Natural killer cell (primary cell): ENCODE results near the gene LRRC8C. TPM values are rescaled to one million over a fixed set of nuclear protein-coding genes. Genes with fewer than 3 reads are reported as not detected.

Experiments
- ATAC-seq, 3 donors: fragments of 150-1000 bp in 2 of 3; fragments of 200-7000 bp in 1 of 3; cut with Tn5 transposase; 1 replicate in 1 of 3; 2 replicates in 2 of 3; pipeline ENCODE4 v1.10.0; 2021; ENCODE audit warnings: mild to moderate bottlenecking in 2 of 3, moderate library complexity in 2 of 3
- DNase-seq, 2 donors: peaks; one replicate each; pipeline versions ENCODE4 v3.0.0 to v3.0.0-alpha.2; 2013 to 2021; ENCODE audit warnings: mixed read lengths in 1 of 2
- H3K27ac ChIP-seq: one replicate; pipeline ENCODE4 v1.5.1; 2013; ENCODE audit warnings: mild to moderate bottlenecking, low read length
- H3K27me3 ChIP-seq: one replicate; pipeline ENCODE4 v1.6.1; 2013; ENCODE audit warnings: low read length; ENCODE audit not compliant: control insufficient read depth, insufficient read depth
- H3K36me3 ChIP-seq: one replicate; pipeline ENCODE4 v1.6.1; 2013; ENCODE audit warnings: low read length; ENCODE audit not compliant: control insufficient read depth, insufficient read depth
- H3K4me1 ChIP-seq: one replicate; pipeline ENCODE4 v1.6.1; 2013; ENCODE audit warnings: low read length; ENCODE audit not compliant: control insufficient read depth, insufficient read depth
- H3K4me3 ChIP-seq: one replicate; pipeline ENCODE4 v1.5.1; 2013; ENCODE audit warnings: low read length
- H3K9me3 ChIP-seq: one replicate; pipeline ENCODE4 v1.6.1; 2013; ENCODE audit warnings: low read length; ENCODE audit not compliant: control insufficient read depth, insufficient read depth
- H3K27ac Mint-ChIP-seq, 2 donors: one replicate each; pipeline ENCODE4 v1.8.0; 2022; ENCODE audit warnings: mild to moderate bottlenecking in 2 of 2, mixed read lengths in 2 of 2, moderate library complexity in 1 of 2
- H3K27me3 Mint-ChIP-seq, 2 donors: one replicate each; pipeline ENCODE4 v1.8.0; 2022; ENCODE audit warnings: low read depth in 2 of 2, mixed read lengths in 2 of 2
- H3K36me3 Mint-ChIP-seq: one replicate; pipeline ENCODE4 v1.8.0; 2022; ENCODE audit warnings: mixed read lengths
- H3K4me1 Mint-ChIP-seq, 2 donors: one replicate each; pipeline ENCODE4 v1.8.0; 2022; ENCODE audit warnings: mixed read lengths in 2 of 2
- H3K4me3 Mint-ChIP-seq: one replicate; pipeline ENCODE4 v1.8.0; 2022; ENCODE audit warnings: mild to moderate bottlenecking, moderate library complexity, mixed read lengths
- H3K9me3 Mint-ChIP-seq, 2 donors: one replicate each; pipeline ENCODE4 v1.8.0; 2022; ENCODE audit warnings: mixed read lengths in 2 of 2
- WGBS: methylation state at CpG from one replicate; pipeline ENCODE4 v1.1.7; 2013; ENCODE audit warnings: missing lambda C conversion rate; ENCODE audit not compliant: insufficient coverage; 5-methylcytosine and 5-hydroxymethylcytosine counted together
- intact Hi-C: fragments of 100-400 bp; cut with micrococcal nuclease; formaldehyde crosslinking; loops from one replicate; pipeline ENCODE4 v1.14.2; 2022
- total RNA-seq, 4 donors: library from RNA; stranded (reverse); fragments of 120-200 nt in 1 of 4; gene quantifications; one replicate each; pipeline versions ENCODE4 v1.2.3 to v1.2.4, GENCODE V29; 2013 to 2022
- TF ChIP-seq, protein P1 (sequence below): fragments of 200-600 bp; IDR thresholded peaks from one replicate; pipeline ENCODE4 v1.8.0; 2022; ENCODE audit warnings: antibody characterized with exemption

Gene LRRC8C
- total RNA-seq, 3 donors from 2014 or later (not counting 1 experiment from before 2014, with no cell fraction given), result 7.6 to 19.1 (median 15.1) TPM

DNA sequence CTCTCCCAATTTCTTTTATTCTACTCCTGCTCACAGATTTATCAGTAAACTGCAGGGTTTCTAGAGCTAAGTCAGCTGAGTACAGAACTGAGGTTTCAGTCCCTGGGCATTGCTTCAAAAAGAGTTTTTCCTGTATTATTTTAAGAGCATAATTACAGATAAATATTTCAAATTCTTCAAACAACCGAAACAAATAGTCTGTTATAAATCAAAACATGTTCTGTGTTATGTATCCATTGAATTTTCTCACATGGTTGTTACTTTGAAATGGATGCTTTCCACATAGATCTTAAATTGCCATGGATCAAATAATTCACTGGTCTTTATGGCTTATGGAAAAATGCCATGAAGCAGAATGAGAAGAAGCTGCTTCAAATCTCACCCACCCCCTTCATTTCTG is 64.5 kb downstream of the LRRC8C start:
- H3K27ac Mint-ChIP-seq, result peak overlapping the region; percentile 86 to 94
- H3K27me3 Mint-ChIP-seq, result no peaks in the 10 kb centered on the region
- DNase-seq (no peak), ATAC-seq (no peak)
- H3K4me1 Mint-ChIP-seq, result peaks cover 78 to 84% of the 10 kb centered on the region in 2 donors
- WGBS, result no CpG with 5 or more reads among the region's 1 CpG
- TF ChIP-seq, protein P1, sequence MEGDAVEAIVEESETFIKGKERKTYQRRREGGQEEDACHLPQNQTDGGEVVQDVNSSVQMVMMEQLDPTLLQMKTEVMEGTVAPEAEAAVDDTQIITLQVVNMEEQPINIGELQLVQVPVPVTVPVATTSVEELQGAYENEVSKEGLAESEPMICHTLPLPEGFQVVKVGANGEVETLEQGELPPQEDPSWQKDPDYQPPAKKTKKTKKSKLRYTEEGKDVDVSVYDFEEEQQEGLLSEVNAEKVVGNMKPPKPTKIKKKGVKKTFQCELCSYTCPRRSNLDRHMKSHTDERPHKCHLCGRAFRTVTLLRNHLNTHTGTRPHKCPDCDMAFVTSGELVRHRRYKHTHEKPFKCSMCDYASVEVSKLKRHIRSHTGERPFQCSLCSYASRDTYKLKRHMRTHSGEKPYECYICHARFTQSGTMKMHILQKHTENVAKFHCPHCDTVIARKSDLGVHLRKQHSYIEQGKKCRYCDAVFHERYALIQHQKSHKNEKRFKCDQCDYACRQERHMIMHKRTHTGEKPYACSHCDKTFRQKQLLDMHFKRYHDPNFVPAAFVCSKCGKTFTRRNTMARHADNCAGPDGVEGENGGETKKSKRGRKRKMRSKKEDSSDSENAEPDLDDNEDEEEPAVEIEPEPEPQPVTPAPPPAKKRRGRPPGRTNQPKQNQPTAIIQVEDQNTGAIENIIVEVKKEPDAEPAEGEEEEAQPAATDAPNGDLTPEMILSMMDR, result no peak
- peaks cover 21% of the 10 kb centered on the region for H3K4me1 ChIP-seq
- H3K9me3 ChIP-seq, result no peaks in the 10 kb centered on the region
- intact Hi-C loops, result no loop called here
- peak overlapping the region; percentile 66 for H3K27ac ChIP-seq
- H3K4me3 Mint-ChIP-seq, result peak overlapping the region; percentile 87
- H3K4me3 ChIP-seq, result no peak overlapping the region
- H3K36me3 Mint-ChIP-seq, result no peaks in the 10 kb centered on the region
- no peaks in the 10 kb centered on the region for H3K36me3 ChIP-seq
- H3K27me3 ChIP-seq, result no peaks in the 10 kb centered on the region
- H3K9me3 Mint-ChIP-seq, result no peaks in the 10 kb centered on the region

DNA sequence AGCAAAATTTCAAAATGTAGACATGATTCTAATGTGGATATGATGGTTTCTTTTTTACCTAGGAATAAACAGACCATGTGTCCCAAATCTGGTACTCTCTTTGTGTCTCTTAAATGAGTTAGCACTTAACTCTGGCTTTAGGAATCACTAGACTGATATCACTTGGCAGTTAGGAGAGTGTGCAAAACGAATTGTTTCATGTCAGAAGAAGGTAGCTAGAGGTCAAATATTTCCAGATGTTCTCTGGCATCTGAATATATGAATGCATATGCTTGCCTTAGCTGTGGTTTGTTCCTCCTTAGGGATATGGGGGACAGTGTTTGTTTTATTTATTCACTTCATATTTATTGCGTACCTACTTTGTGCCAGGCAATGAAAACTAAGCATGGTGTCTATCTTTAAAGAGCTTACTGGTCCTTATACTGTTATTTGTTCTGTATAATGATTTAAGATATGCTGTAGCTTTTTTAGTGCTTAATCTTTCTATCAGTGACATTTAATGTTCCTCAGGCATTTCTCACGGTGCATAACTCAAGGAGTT is 65.2 kb downstream of the LRRC8C start:
- peak overlapping the region; percentile 87 for H3K4me3 Mint-ChIP-seq
- H3K4me1 ChIP-seq, result peaks cover 21% of the 10 kb centered on the region

DNA sequence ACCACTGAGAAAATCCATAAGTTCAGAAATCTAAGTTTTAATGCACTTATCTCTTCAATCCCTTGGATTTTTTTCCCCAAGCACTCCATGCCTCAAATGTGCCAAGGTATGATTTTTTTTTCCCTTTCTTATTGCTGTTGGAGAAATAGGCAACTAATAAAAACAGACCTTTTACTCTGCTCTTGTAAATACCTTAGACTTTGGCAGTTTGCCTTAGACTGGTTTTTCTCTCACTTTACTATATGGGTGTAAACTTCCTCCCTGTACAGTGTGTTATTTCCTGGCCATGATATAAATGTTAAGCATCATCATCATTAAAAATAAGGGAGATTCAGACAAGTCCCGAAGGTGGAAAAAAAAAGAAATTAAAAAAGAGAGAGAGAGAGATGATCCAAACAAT is 65.7 kb downstream of the LRRC8C start:
- Histone ChIP-seq H3K4me1 (peaks cover 19% of the 10 kb centered on the region), H3K27me3 (no peaks in the 10 kb centered on the region), H3K36me3 (no peaks in the 10 kb centered on the region), H3K27ac (peak overlapping the region; percentile 66), H3K4me3 (no peak overlapping the region), H3K9me3 (no peaks in the 10 kb centered on the region)
- Mint-ChIP-seq H3K36me3 (no peaks in the 10 kb centered on the region), H3K27me3 (no peaks in the 10 kb centered on the region), H3K27ac (peak overlapping the region; percentile 86 to 94), H3K9me3 (no peaks in the 10 kb centered on the region), H3K4me3 (peak overlapping the region; percentile 87), H3K4me1 (peaks cover 75 to 78% of the 10 kb centered on the region in 2 donors)
- peak; percentile 81 to 89 (median 87) for ATAC-seq
- TF ChIP-seq, protein P1, result no peak
- no CpG with 5 or more reads among the region's 1 CpG for WGBS
- peak in 1 of 2 donors; percentile 46 for DNase-seq
- intact Hi-C loops, result loop anchor here (2.0 kb wide), 1 partner anchor 22 kb away; no protein-coding TSS in a partner anchor

More for the DNA sequence above, 65.2 kb downstream of the LRRC8C start:
- no peaks in the 10 kb centered on the region for H3K9me3 ChIP-seq
- WGBS, result 84% methylated on average over 2 of the region's 3 CpGs
- DNase-seq (no peak), ATAC-seq (no peak)
- H3K4me3 ChIP-seq, result no peak overlapping the region
- TF ChIP-seq, protein P1, result no peak
- no peaks in the 10 kb centered on the region for H3K27me3 ChIP-seq
- intact Hi-C loops, result loop anchor here (2.0 kb wide), 1 partner anchor 23 kb away; no protein-coding TSS in a partner anchor
- H3K27me3 Mint-ChIP-seq, result no peaks in the 10 kb centered on the region
- H3K9me3 Mint-ChIP-seq, result no peaks in the 10 kb centered on the region
- peak overlapping the region; percentile 86 to 94 for H3K27ac Mint-ChIP-seq
- H3K27ac ChIP-seq, result peak overlapping the region; percentile 66
- no peaks in the 10 kb centered on the region for H3K36me3 ChIP-seq
- H3K36me3 Mint-ChIP-seq, result no peaks in the 10 kb centered on the region
- H3K4me1 Mint-ChIP-seq, result peaks cover 78 to 81% of the 10 kb centered on the region in 2 donors
